Measurements from ENCODE around the gene ADNP2.

The ADNP2 gene

DNA sequence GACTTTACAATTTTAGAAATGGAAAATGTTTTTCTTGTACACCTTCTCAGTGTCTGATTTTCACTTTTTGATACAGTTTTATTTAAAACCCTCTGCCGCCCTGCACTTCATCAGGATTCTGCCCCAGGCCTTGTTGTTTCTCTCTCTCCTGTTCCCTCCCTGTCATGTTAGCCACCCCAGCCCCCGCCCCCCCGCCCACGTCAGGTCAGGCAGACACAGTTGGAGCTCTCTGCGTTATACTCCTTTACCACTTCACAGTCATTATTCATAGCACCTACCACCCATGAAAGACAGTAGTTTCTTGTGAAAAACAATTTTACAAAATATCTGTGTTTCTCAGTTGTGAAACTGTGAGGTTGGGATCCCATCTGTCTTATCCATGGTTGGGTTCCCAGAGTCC lies 21.5 kb downstream of the ADNP2 start:
- TF ChIP-seq, protein P1, sequence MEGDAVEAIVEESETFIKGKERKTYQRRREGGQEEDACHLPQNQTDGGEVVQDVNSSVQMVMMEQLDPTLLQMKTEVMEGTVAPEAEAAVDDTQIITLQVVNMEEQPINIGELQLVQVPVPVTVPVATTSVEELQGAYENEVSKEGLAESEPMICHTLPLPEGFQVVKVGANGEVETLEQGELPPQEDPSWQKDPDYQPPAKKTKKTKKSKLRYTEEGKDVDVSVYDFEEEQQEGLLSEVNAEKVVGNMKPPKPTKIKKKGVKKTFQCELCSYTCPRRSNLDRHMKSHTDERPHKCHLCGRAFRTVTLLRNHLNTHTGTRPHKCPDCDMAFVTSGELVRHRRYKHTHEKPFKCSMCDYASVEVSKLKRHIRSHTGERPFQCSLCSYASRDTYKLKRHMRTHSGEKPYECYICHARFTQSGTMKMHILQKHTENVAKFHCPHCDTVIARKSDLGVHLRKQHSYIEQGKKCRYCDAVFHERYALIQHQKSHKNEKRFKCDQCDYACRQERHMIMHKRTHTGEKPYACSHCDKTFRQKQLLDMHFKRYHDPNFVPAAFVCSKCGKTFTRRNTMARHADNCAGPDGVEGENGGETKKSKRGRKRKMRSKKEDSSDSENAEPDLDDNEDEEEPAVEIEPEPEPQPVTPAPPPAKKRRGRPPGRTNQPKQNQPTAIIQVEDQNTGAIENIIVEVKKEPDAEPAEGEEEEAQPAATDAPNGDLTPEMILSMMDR (conservative IDR thresholded peaks at IDR 0.05; ENCODE audit: low read depth, low read length): no peak
- no peak overlapping the region for H3K4me3 ChIP-seq (ENCODE audit: low read length)
- no peak for DNase-seq (ENCODE audit: low read depth)

DNA sequence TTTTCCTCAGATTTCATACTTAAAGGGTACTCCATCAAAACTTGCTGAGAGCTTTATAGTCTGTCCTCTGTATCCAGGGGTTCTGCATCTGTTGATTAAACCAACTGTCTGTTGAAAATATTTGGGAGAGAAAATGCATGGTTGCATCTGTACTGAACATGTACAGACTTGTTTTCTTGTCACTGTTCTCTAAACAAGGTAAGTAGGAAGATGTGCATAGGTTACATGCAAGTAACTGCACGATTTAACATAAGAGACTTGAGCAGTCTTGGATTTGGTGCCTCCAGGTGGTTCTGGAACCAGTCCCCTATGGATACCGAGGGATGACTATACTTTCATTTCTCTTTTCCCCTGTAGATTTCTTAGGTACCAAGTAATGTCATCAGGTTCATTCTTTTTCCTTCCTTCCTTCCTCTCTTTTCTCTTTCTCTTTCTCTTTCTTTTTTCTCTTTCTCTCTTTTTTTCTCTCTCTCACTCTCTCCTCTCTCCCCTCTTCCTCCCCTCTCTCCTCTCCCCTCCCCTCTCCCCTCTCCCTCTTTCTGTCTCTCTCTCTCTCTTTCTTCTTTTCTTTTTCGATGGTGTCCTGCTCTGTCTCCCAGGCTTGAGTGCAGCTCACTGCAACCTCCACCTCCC lies 23.2 kb downstream of the ADNP2 start:
- H3K4me3 ChIP-seq (ENCODE audit: low read length): no peak overlapping the region
- TF ChIP-seq, protein P1 (conservative IDR thresholded peaks at IDR 0.05; ENCODE audit: low read depth, low read length): no peak
- DNase-seq (ENCODE audit: low read depth): no peak

DNA sequence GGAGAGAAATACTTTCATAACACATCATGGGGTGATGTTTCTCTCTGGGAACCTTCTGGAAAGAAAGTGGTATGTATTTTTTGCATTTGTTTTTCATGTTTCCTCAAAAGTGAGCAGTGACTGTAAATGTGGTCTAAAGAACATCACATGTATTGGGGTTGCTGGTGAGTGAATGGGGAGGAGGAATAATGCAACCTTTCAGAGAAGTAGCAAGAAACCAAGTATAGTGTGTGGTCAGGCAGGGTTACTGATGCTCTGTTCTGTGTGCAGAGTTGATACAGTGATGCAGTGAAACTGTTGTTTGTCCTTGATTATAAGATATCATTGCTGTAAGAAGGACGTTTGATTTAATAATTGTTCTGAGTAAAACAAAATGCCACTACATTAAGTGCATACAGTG lies 24.1 kb downstream of the ADNP2 start:
- TF ChIP-seq, protein P1 (conservative IDR thresholded peaks at IDR 0.05; ENCODE audit: low read depth, low read length): no peak
- no peak overlapping the region for H3K4me3 ChIP-seq (ENCODE audit: low read length)
- DNase-seq (ENCODE audit: low read depth): no peak

DNA sequence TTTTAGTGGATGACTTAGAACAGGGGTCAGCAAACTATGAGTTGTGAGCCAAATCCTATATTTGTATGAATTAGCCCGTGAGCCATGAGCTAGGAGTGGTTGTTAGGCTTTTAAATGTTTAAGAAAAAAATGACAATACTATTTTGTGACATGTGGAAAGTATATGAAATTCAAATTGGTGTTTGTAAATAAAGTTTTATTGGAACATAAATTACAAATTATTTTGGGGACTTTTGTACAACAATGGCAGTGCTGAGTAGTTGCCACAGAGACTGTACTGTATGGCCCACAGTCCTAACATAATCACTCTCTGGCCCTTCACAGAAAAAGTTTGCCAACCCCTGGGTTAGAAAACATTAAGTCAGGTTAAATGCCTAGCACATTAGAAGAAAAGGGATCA lies 26.1 kb downstream of the ADNP2 start:
- TF ChIP-seq, protein P1 (conservative IDR thresholded peaks at IDR 0.05; ENCODE audit: low read depth, low read length): no peak
- H3K4me3 ChIP-seq (ENCODE audit: low read length): no peak overlapping the region
- DNase-seq (ENCODE audit: low read depth): no peak

DNA sequence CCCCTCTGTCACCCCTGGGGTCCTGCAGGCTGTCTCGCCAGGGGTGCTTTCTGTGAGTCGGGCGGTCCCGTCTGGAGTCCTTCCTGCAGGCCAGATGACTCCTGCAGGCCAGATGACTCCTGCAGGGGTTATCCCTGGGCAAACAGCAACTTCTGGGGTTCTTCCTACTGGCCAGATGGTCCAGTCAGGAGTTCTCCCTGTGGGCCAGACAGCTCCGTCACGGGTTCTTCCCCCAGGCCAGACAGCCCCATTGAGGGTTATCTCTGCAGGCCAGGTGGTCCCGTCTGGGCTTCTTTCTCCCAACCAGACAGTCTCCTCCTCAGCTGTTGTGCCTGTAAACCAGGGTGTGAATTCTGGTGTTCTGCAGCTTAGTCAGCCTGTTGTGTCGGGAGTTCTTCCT lies 27.6 kb downstream of the ADNP2 start:
- TF ChIP-seq, protein P1 (conservative IDR thresholded peaks at IDR 0.05; ENCODE audit: low read depth, low read length): no peak
- no peak for DNase-seq (ENCODE audit: low read depth)
- no peak overlapping the region for H3K4me3 ChIP-seq (ENCODE audit: low read length)

DNA sequence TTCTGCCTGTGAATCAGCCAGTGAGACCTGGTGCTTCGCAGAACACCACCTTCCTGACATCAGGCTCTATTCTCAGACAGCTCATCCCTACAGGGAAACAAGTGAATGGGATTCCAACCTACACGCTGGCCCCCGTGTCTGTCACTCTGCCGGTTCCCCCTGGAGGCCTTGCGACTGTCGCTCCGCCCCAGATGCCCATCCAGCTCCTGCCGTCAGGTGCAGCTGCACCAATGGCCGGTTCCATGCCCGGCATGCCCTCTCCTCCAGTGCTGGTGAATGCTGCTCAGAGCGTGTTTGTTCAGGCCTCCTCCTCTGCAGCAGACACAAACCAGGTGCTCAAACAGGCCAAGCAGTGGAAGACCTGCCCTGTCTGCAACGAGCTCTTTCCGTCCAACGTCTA lies 28.1 kb downstream of the ADNP2 start:
- TF ChIP-seq, protein P1 (conservative IDR thresholded peaks at IDR 0.05; ENCODE audit: low read depth, low read length): no peak
- H3K4me3 ChIP-seq (ENCODE audit: low read length): no peak overlapping the region

DNA sequence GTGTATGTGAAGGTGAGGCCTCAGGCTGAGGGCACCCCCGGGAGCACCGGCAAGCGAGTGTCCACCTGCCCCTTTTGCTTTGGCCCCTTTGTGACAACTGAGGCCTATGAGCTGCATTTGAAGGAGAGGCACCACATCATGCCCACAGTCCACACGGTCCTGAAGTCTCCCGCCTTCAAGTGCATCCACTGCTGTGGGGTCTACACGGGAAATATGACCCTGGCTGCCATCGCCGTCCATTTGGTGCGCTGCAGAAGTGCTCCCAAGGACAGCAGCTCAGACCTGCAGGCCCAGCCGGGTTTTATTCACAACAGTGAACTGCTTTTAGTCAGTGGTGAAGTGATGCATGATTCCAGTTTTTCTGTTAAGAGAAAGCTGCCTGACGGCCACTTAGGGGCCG lies 28.9 kb downstream of the ADNP2 start:
- no peak overlapping the region for H3K4me3 ChIP-seq (ENCODE audit: low read length)
- no peak for DNase-seq (ENCODE audit: low read depth)
- TF ChIP-seq, protein P1 (conservative IDR thresholded peaks at IDR 0.05; ENCODE audit: low read depth, low read length): no peak

More for the DNA sequence above, 28.1 kb downstream of the ADNP2 start:
- no peak for DNase-seq (ENCODE audit: low read depth)
